SW480 (cell line): ENCODE results near the gene NRXN3.

Source experiments
- DNase-seq: peaks from one replicate; pipeline ENCODE4 v3.0.0-alpha.2; 2016; ENCODE audit warnings: low spot score

NRXN3 gene

DNA sequence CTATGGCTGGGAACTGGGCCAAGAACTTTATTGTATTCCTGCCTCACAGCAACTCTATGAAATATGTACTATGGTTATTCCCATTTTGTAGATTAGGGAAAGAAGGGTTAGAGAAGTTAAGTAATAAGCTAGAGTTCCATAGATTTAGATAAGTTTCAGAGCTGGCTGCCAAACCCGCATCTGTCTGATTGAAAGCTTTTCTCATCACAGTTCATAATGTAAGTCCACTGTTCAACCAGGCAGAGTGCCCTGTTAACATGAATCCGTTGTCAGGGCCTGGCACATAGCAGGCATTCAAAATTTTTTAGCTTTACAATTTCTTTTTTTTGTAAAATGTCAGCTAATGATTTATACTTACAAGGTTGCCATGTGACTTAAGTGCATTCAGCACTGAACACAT is 467.3 kb downstream of the NRXN3 start:
- DNase-seq = no peak

DNA sequence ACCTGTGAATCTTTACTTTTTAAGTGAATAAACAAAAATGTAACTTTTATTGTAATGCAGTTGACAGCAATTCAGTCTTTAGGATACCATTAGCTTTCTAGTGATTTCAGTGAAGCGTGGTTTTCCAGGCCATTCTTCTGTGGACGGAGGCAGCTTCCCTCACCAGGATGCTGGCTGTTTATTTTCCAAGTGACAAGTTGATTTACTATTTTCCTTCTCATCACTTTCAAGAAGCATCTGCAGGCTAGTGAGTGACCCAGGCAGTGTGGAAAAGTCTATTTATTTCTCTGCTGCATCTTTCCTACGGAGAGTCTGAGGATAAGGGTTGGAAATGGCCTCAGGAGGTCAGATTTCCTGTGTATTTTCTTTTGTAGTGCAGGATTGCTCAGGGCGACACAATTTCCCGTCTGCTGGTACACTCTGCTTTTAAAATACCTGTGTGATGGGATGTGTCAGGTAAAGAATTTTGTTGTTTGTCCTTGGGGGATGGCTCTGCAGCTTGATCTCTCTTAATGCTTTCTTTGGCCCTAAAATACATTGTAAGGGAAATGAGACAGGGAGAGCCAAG is 467.8 kb downstream of the NRXN3 start:
- DNase-seq = no peak

DNA sequence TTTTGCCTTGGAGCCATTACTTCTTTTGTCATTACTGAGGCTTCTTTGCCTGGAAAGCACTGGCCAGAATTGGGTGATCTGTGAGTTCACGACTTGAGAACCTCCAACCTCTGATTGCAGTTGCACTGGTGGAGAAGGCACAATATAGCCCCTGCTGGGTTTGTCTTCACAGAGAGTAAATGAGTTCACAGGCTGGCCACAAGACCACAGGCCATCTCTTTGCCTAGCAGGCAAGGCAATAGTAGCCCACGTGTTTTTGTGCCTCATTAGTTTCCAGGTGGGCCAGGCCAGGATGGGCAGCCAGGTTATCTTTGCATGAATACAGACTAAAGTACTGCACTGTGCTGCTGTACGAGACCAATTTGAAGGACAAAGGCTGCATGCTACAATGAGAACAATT is 468.8 kb downstream of the NRXN3 start:
- no peak for DNase-seq

GRCh38 chr14:78644824-78645559 is 474.8 kb downstream of the NRXN3 start:
- DNase-seq = no peak

DNA sequence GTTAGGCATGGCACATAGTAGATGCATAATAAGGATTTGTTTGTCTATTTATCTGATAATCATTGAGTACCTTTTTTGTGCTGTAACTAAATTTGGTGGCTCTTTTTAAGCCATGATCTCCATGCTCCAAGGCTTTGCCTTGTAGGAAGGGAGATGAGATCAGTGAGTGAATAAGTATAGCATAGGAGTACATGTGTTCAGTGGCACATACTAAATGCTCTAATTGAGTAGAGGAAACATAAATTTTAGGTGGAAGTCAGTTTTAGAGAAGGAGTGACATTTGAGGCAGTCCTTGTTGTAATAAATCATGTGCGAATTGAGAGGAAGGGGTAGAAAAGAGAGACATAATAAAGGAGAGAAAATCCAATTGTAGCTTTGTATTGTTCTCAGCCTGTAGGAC is 482.6 kb downstream of the NRXN3 start:
- DNase-seq = no peak

- DNase-seq = no peak
These were observed 483.0 kb downstream of the NRXN3 start for GRCh38 chr14:78653173-78653572.

- no peak for DNase-seq
These were observed 487.3 kb downstream of the NRXN3 start for GRCh38 chr14:78657451-78657850.

DNA sequence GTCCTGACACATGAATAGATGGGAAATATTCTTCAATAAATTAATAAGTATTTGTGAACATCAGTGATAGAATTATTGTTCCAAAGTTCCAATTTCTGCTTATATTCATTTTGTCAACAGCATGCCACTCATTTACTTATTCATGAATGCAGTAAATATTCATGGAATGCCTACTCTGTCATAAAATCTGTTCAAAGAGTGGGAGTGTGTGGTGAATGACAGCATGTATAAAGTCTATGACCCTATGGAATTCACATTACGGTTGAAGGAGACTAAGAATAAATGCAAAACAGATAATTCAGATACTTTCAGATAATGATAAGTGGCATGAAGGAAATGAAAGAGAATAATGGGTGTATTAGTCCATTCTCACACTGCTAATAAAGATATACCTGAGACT is 494.7 kb downstream of the NRXN3 start:
- no peak for DNase-seq

- no peak for DNase-seq
These were observed 496.3 kb downstream of the NRXN3 start for GRCh38 chr14:78666336-78667056.

DNA sequence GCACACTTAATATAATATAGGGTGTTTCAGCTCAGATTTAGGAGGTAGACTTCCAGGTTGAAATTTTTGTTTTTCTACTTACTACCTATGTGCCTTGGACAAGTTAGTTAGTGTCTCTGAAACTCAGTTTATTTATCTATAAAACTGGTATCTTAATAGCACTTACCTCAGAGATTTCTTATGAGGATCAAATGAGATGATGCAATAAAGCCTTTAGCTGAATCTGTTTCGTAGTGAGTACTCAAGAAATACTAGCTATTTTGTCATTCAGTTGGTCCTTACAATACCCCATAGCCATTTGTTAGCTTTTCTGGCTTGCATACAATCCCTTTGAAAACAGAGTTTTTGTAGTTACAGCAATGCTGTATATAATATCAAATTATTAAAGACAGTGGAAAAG is 497.0 kb downstream of the NRXN3 start:
- no peak for DNase-seq

DNA sequence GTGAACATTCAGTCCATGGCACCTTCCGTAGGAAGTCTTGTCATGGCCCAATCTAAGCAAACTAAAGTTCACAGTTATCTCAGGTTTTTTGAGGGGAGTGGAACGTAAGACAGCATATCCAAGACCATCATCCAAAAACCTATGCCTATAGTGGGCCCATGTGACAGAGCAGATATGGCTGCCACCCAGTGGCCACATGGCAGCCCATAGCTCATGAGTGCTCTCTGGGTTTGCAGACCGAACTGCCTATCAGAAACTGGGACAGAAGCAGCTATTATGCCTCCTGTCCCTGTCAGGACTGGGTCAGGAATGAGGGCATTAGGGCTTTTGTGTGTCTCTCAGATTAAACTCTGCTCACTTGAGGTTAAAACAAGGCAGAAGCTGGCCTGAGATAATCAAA is 503.7 kb downstream of the NRXN3 start:
- DNase-seq = no peak

- DNase-seq = no peak
These were observed 504.6 kb downstream of the NRXN3 start for GRCh38 chr14:78674820-78675219.

DNA sequence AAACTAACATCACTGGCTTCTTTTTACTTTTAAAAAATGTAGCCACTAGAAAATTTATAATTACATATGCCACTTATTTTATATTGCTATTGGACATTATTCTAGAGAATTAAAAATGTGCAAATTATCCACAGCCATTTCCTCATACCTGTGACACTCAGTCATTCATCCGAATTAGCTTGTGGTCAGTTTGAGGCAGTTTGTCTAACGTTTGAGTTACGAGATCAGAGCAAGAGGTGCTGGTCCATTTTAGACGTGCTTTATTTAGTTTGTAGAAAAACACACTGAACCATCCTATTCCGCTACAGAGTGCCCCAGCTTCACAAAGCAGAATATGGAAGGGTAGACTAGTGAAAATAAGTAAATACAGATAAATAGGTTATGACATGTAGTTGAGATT is 513.0 kb downstream of the NRXN3 start:
- DNase-seq = no peak

- no peak for DNase-seq
These were observed 513.8 kb downstream of the NRXN3 start for GRCh38 chr14:78683981-78684380.

GRCh38 chr14:78688503-78688902 is 518.3 kb downstream of the NRXN3 start:
- no peak for DNase-seq

GRCh38 chr14:78690836-78691235 is 520.7 kb downstream of the NRXN3 start:
- DNase-seq = no peak

DNA sequence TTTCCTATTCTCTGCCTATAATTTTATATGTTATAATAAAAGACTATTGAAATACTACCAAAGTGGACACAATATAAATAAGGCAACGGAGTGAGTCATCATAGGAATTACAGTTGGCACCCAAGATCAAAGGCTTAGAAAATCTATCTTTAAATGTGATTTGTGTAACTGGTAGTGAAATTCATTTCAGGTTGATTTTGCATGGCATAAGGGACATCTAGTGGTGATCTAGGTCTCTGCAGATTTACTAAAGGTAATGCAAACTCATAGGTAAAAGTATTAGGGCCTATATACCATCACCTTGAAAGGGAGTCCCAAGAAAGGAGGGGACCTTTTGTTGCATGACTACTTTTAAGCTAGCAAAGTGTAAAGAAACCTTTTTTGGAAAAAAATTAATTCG is 527.2 kb downstream of the NRXN3 start:
- DNase-seq = peak; percentile 80

- no peak for DNase-seq
These were observed 528.8 kb downstream of the NRXN3 start for GRCh38 chr14:78698991-78699390.

DNA sequence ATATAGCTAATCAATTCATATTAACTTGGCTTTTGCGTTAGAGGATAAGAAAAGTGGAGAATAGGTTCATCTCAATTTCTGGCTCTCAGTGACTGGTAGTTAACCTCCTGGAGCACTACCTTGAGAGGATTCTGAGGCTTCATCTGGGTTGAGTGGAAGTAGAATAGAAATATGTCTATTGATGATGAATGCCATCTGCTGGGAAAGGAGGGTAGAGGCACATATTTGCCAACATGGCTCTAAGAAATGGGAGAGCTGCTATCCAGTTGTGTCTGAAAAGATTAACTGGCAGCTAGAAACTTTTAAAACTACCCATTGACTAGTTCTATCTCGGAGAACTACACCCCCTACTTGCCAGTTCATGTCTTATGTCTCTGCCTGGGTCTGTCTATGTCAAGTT is 530.1 kb downstream of the NRXN3 start:
- DNase-seq = no peak

- DNase-seq = no peak
These were observed 531.1 kb downstream of the NRXN3 start for GRCh38 chr14:78701246-78701645.

DNA sequence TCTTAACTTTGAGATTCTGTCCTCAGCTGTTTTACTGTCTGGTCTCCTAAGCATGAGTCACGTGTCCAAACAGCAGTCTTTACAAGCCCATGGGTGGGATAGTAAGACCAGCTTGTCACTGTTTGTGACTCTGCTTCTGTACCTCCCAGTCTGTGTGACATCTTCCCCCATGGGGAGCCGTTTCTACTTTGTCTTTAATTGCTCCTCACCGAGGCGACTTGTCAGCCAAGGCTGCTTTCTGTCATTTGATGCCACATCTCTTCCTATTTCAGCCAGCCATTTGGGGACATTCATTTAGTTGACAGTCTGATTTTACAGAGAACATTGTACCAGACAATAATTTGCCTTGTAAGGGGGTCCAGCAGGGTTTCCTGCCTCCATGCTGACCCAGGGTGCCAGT is 534.8 kb downstream of the NRXN3 start:
- DNase-seq = no peak

DNA sequence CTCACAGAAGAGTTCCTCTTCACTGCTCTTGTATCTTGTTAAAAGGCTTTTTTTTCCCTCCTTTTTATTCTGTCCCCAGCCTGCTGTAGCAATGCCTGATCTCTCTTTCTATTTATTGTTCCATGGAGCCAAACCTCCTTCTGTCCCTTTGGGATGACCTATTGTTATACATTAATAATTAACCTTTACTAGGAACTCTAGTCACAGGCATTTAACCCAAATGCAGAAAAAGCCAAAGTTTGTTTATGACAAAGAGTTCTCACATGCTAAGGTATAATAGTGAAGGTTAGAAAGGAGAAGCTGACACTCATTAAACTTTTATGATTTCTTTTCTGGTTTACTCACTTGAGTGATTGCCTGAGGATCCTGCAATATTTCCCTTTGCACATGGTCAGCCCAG is 535.8 kb downstream of the NRXN3 start:
- no peak for DNase-seq

DNA sequence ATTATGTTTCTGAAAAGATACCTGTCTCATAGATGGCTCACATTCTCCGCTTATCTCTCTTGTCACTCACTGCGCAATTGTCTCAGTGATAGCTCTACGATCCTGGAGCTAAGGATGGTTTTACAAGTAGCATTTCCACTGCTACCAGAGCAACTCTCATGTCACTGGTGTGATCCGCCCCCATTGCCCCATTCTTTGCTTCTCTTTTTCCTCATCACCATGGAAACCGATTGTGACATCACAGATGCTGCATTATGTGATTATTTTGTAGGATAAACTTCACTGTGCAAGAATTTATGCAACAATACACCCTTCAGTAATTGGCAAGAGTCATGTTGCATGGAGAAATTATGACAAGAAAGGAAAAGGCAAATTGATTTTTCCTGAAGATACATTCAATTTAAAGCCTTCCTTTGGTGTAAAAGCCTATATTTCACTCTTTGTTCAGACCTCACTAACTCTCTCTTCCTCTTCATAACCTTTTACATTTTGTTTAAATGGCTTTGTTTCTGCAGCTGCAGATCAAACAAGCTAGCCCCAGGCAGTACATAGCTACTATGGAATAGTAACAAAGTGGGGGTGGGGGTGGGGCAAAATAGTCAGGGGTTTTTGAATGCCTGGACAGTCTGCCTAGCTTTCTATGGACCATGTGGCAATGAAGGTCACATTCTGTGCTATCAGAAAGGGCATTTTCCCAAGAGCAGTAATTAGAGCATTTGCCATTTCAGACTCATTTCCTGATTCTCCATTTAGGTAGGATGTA is 539.8 kb downstream of the NRXN3 start:
- no peak for DNase-seq
